DND-41 (cell line): ENCODE data around the gene CIC.

Source experiments
- CTCF ChIP-seq: IDR thresholded peaks from 2 replicates; pipeline ENCODE4 v1.5.1; 2012; ENCODE audit warnings: borderline replicate concordance, low read length, moderate library complexity, mild to moderate bottlenecking; ENCODE audit not compliant: poor library complexity, severe bottlenecking; ENCODE audit errors: extremely low read depth
- EZH2 ChIP-seq: IDR thresholded peaks from 3 replicates; pipeline ENCODE4 v1.6.1; 2012; ENCODE audit warnings: borderline replicate concordance, low read depth, mild to moderate bottlenecking, moderate library complexity, low read length, inconsistent platforms; ENCODE audit not compliant: severe bottlenecking

- no peak for TF ChIP-seq CTCF
- TF ChIP-seq EZH2: no peak
These were observed 19.3 kb upstream of the CIC start for GRCh38 chr19:42249769-42250168.
